Activated gamma-delta T cell (primary cell): Measurements from ENCODE around the gene LRCOL1.
"Not testable (repeated sequence)": the region's sequence is repeated elsewhere in the genome, so short reads cannot be mapped to it uniquely, and the experiment has no call there.

Source experiments
- DNase-seq: peaks from one replicate; lab custom pipeline; 2025; lab: John Stamatoyannopoulos, UW

Gene LRCOL1

GRCh38 chr12:132600048-132601032 lies 10.0 kb downstream of the LRCOL1 start:
- no peak for DNase-seq

DNA sequence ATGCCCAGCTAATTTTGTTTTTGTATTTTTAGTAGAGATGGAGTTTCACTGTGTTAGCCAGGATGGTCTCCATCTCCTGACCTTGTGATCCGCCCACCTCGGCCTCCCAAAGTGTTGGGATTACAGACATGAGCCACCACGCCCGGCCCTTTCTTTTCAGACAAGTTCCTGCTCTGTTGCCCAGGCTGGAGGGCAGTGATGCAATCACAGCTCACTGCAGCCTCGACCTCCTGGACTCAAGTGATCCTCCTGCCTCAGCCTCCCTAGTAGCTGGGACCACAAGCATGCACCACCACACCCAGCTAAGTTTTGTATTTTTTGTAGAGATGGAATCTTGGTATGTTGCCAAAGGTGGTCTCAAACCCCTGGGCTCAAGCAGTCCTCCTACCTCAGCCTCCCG lies 10.9 kb downstream of the LRCOL1 start:
- not testable (repeated sequence) for DNase-seq

- DNase-seq = peak; percentile 48
These were observed 12.8 kb downstream of the LRCOL1 start for GRCh38 chr12:132597333-132598316.

GRCh38 chr12:132596016-132596415 lies 14.4 kb downstream of the LRCOL1 start:
- DNase-seq = no peak

DNA sequence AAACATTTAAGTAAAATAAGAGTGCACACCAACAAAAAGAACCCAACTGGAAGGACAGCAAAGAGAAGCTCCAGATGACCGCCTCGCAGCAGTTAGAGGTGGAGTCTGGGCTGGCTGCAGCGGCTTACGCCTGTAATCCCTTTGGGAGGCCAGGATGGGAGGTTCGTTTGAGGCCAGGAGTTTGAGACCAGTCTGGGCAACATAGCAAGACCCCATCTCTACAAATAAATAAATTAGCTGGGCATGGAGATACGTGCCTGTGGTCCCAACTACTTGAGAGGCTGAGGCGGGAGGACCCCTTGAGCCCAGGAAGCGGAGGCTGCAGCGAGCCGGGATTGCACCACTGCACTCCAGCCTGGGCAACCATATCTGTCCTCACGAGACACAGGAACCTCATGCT lies 15.2 kb downstream of the LRCOL1 start:
- DNase-seq = no peak

DNA sequence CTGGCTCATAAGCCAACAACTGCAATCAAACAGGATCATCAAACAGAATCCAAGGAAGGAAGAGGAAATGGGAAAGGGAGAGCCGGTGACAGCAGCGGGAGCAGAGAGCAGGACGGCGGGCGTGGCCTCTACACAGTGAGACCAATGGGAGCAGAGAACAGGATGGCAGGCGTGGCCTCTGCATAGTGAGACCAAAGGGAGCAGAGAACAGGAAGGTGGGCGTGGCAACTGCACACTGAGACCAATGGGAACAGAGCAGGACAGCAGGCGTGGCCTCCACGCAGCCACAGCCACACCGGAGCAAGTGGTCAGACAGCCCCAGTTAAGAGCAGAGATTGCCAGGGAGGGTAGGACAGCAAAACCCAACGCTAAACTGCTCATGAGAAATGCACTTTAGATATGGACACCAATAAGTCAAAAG lies 16.4 kb downstream of the LRCOL1 start:
- no peak for DNase-seq

DNA sequence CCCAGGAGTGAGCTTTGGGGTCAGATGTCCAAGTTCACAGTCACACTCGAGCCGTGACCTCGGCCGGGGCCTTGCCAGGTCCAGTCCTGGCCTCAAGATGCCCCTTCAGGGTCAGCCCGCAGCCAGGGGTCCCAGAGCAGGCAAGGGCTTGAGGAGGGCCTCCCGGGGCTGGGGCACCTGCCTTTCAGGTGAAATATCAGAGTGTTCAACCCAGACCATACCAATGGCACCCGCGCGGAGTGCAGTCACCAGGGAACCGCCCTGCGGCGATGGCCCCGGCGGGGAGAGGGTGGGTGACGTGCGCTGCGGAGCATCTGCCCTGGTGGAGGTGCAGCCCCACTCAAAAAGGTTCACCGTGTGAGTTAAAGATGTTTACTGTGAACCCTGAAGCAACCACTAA lies 16.9 kb downstream of the LRCOL1 start:
- DNase-seq = no peak

DNA sequence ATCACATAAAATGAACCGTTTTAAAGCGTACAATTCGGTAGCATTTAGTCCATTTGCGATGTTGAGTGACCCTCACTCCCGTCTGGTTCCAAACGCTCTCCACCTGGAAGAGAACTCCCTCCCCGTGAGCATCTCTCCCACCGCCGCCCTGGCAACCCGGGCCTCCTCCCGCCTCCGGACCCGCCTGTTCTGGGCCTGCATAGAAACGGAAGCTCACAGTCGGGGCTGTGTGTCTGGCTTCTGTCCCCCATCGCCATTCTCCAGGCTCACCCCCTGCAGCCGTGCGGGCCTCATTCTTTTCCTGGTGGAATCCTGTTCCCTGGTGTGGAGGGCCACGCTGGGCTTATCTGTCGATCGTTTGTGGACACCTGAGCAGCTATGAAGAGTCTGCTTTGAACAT lies 17.3 kb downstream of the LRCOL1 start:
- no peak for DNase-seq

GRCh38 chr12:132592282-132592970 lies 18.0 kb downstream of the LRCOL1 start:
- no peak for DNase-seq

DNA sequence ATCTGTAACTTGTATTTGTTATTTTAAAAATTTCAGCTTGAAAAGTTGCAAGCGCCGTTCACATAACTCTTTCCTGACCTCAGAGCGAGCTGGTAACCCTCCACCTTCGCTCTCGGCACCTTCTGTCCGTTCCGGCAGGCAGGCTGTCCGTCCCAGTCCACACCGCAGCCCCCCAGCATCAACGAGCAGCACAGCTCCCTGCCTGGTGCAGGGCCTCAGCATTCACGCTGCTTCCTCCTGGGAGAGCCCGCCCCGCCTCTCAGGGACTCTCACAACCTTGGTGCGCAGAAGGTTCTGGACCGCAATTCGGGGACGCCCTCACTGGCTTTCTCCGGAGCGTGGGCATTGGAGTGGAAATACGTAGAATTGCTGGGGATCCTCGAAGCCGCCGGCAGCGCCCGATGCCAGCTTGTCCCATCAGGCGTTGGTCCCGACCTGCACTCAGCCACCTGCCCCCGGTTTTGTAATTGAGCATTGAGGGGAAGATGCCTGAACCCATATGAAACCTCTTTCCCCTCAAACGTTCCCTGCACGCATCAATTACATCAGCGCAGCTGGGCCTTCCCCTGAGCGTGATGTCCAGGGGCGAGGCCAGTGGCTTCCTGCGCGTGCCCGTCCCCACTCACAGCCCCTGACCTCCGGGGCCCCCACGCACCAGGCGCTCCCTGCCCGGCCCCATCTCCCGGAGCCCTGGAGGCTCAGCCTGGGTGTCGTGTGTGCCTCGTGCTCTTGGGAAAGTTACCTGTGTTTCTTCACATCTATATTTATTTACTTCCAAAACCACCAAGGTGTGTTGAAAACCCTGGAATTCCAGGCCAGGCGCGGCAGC lies 19.1 kb downstream of the LRCOL1 start:
- DNase-seq = no peak

GRCh38 chr12:132588821-132589669 lies 21.3 kb downstream of the LRCOL1 start:
- DNase-seq = no peak

DNA sequence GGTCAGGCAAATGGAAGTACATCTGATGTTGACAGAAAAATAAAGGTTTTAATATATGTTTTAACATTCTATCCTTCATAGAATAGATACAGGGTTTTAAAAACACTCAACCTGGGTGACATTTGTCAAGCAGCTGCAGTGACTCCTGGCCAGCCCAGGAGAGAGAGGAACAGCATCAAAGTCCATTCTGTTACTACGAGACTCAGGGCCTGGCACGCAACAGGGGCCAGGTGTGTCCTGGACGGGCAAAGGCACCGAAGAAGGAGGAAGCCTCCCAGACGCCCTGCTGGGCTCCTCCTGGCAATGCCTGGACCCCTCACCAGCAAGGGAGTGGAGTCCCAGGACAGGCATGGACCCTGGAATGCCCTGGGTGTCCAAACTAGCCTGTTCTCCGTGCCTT lies 22.1 kb downstream of the LRCOL1 start:
- no peak for DNase-seq

GRCh38 chr12:132587781-132588180 lies 22.6 kb downstream of the LRCOL1 start:
- DNase-seq = no peak

GRCh38 chr12:132586929-132587328 lies 23.5 kb downstream of the LRCOL1 start:
- no peak for DNase-seq

GRCh38 chr12:132585177-132585576 lies 25.2 kb downstream of the LRCOL1 start:
- no peak for DNase-seq

DNA sequence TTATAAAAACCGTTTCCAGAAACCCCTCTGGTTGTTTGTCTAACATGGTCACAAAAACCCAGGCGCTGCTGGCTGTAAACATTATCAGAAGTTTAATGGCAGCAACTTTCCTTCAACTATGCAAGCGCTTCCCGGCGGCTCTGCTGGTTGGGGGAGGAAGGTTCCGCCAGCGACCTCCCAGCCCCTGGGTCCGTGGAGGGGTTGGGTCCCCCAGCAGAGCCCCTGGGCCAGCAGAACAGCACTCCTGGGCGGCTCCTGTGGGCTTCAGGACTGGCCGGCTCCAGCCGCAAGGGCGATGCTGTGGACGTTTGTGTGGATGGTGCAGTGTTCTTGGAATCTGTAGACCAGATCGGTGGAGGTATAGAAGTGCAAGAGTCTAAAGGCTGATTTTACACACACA lies 26.0 kb downstream of the LRCOL1 start:
- DNase-seq = no peak

- DNase-seq = no peak
These were observed 26.6 kb downstream of the LRCOL1 start for GRCh38 chr12:132583736-132584135.

GRCh38 chr12:132583411-132583710 lies 27.0 kb downstream of the LRCOL1 start:
- no peak for DNase-seq

DNA sequence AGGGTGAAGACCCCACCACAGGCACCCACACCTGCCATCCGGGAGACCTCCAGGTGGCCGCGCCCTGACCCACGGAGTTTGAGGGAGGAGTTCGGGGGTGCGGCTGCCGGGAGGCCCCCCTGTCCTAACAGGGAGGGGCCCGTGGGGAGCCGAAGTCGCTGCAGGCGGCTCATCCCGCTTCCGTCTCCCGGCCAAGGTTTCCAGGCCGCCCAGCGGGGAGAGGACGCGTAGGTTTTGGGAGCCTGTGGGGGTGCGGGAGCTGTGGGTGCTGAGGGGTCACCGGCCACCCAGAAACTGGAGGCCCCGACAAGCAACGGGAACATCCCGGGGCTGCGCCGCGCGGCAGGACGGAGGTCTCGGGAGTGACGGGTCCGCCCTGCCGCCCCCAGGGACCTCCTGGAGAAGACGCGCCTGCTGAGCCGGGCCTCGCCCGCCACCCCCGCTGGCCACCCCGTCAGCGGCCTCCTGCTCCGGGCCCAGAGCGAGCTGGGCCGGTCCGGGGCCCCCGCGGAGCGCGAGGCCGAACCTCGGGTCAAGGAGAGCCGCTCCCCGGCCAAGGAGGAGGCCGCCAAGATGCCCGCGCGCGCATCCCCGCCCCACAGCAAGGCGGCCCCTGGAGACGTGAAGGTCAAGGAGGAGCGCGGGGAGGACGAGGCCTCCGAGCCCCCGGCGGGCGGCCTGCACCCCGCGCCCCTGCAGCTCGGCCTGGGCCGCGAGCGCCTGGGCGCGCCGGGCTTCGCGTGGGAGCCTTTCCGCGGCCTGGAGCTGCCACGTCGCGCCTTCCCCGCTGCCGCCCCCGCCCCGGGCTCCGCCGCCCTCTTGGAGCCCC lies 27.6 kb downstream of the LRCOL1 start:
- no peak for DNase-seq
